T follicular helper cell (primary cell): ENCODE results near the gene CFL1.
"Not testable (repeated sequence)": the region's sequence is repeated elsewhere in the genome, so short reads cannot be mapped to it uniquely, and the experiment has no call there.

Source experiments
- DNase-seq: peaks from one replicate; pipeline ENCODE4 v3.0.0-alpha.2; 2020; ENCODE audit warnings: low read depth

The CFL1 gene

GRCh38 chr11:65859095-65859811, 1.3 kb upstream of the CFL1 start:
- DNase-seq: peak; percentile 92

GRCh38 chr11:65858681-65859087, 704 bp upstream of the CFL1 start:
- DNase-seq: no peak

GRCh38 chr11:65857500-65857852, 504 bp downstream of the CFL1 start:
- peak; percentile 56 for DNase-seq

GRCh38 chr11:65856689-65857499, 1.1 kb downstream of the CFL1 start:
- peak; percentile 76 for DNase-seq

GRCh38 chr11:65855927-65856363, 2.0 kb downstream of the CFL1 start:
- no peak for DNase-seq

- no peak for DNase-seq
Observed at GRCh38 chr11:65854852-65855837, 2.8 kb downstream of the CFL1 start.

GRCh38 chr11:65854161-65854592, 3.8 kb downstream of the CFL1 start:
- no peak for DNase-seq

GRCh38 chr11:65853246-65853979, 4.6 kb downstream of the CFL1 start:
- DNase-seq: no peak

- no peak for DNase-seq
Observed at GRCh38 chr11:65852508-65853245, 5.3 kb downstream of the CFL1 start.

- no peak for DNase-seq
Observed at GRCh38 chr11:65851811-65852507, 6.0 kb downstream of the CFL1 start.

- no peak for DNase-seq
Observed at GRCh38 chr11:65851083-65851579, 6.8 kb downstream of the CFL1 start.

GRCh38 chr11:65850217-65851082, 7.5 kb downstream of the CFL1 start:
- no peak for DNase-seq

- no peak for DNase-seq
Observed at GRCh38 chr11:65849771-65850216, 8.2 kb downstream of the CFL1 start.

GRCh38 chr11:65849366-65849765, 8.6 kb downstream of the CFL1 start:
- DNase-seq: no peak

- DNase-seq: not testable (repeated sequence)
Observed at GRCh38 chr11:65848693-65849092, 9.3 kb downstream of the CFL1 start.

GRCh38 chr11:65847746-65848145, 10.2 kb downstream of the CFL1 start:
- DNase-seq: no peak

- no peak for DNase-seq
Observed at GRCh38 chr11:65844231-65844872, 13.6 kb downstream of the CFL1 start.

GRCh38 chr11:65843811-65844210, 14.2 kb downstream of the CFL1 start:
- DNase-seq: no peak
